ENCODE data around the gene IFNAR1. TPM values are rescaled to one million over a fixed set of nuclear protein-coding genes. Genes with fewer than 3 reads are reported as not detected.

IFNAR1 gene
- total and polyA plus RNA-seq, 2 donors from 2014 or later = 15.9 to 60.9 TPM

DNA sequence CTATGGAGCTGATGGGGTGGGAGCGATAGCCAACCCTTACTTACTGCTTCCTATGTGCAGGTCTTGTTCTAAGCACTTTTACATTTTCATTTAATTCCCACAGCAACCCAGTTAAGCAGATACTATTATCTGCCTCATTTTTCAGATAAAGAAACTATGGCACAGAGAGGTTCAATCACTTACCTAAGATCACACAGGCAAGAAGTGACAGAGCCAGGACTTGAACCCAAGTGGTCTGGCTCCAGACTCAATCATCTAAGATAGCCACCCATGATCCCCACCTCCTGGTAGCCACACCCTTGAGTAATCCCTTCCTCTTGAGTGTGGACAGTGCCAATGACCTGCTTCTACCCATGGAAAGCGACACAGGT lies 23.2 kb upstream of the IFNAR1 start:
- no peak overlapping the region for H3K9ac ChIP-seq (ENCODE audit: low read length in 3 of 3)
- no peak for FAIRE-seq

DNA sequence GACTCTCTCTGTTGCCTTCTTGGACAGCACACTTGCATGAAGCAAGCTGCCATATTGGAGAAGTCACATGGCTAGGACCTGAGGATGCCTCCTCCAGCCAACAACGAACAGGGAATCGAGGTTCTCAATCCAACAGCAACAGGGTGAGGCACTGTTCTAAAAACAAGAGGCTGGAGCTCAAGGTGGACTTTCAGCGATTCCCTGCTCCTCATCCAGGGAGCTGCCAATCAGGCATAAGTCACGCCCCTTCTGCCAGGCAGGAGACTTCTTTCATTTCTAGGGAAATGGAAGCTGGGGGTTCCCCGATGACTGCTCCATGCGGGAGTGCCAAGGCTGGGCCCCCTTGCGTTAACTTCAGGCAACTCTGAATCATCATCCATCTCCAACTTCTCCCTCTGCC lies 22.7 kb upstream of the IFNAR1 start:
- no peak for FAIRE-seq
- H3K27ac ChIP-seq (ENCODE audit: low read depth in 2 of 2, low read length in 2 of 2) = no peak overlapping the region
- TF ChIP-seq, protein P1, sequence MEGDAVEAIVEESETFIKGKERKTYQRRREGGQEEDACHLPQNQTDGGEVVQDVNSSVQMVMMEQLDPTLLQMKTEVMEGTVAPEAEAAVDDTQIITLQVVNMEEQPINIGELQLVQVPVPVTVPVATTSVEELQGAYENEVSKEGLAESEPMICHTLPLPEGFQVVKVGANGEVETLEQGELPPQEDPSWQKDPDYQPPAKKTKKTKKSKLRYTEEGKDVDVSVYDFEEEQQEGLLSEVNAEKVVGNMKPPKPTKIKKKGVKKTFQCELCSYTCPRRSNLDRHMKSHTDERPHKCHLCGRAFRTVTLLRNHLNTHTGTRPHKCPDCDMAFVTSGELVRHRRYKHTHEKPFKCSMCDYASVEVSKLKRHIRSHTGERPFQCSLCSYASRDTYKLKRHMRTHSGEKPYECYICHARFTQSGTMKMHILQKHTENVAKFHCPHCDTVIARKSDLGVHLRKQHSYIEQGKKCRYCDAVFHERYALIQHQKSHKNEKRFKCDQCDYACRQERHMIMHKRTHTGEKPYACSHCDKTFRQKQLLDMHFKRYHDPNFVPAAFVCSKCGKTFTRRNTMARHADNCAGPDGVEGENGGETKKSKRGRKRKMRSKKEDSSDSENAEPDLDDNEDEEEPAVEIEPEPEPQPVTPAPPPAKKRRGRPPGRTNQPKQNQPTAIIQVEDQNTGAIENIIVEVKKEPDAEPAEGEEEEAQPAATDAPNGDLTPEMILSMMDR (IDR thresholded peaks at IDR 0.05; ENCODE audit: borderline replicate concordance, extremely low read depth, insufficient read depth) = no peak
- no peak overlapping the region for H3K4me3 ChIP-seq (ENCODE audit: low read length in 3 of 3)
- H3K4me1 ChIP-seq (ENCODE audit: control insufficient read depth in 2 of 3, insufficient read depth in 2 of 3, low read depth in 1 of 3, low read length in 3 of 3) = peaks cover 7 to 9% (median 9%) of the 10 kb centered on the region in 3 donors
- H3K27me3 ChIP-seq (ENCODE audit: control insufficient read depth, insufficient read depth, low read length) = no peaks in the 10 kb centered on the region
- H3K9me3 ChIP-seq (ENCODE audit: control insufficient read depth in 2 of 3, insufficient read depth in 1 of 3, low read length in 3 of 3) = no peaks in the 10 kb centered on the region
- DNase-seq = no peak
- H3K36me3 ChIP-seq (ENCODE audit: control insufficient read depth in 2 of 3, insufficient read depth in 3 of 3, low read length in 3 of 3) = no peaks in the 10 kb centered on the region
- intact Hi-C loops (cut with DNase I) = no loop called here
- no peak overlapping the region for H3K9ac ChIP-seq (ENCODE audit: low read length in 3 of 3)

More for the DNA sequence above, 23.2 kb upstream of the IFNAR1 start:
- Histone ChIP-seq H3K4me1 (ENCODE audit: control insufficient read depth in 2 of 3, insufficient read depth in 2 of 3, low read depth in 1 of 3, low read length in 3 of 3) (peaks cover 7 to 9% (median 9%) of the 10 kb centered on the region in 3 donors), H3K36me3 (ENCODE audit: control insufficient read depth in 2 of 3, insufficient read depth in 3 of 3, low read length in 3 of 3) (no peaks in the 10 kb centered on the region), H3K4me3 (ENCODE audit: low read length in 3 of 3) (peak overlapping the region in 1 of 3 donors; percentile 12), H3K27me3 (ENCODE audit: control insufficient read depth, insufficient read depth, low read length) (no peaks in the 10 kb centered on the region), H3K27ac (ENCODE audit: low read depth in 2 of 2, low read length in 2 of 2) (peak overlapping the region in 1 of 2 donors; percentile 67), H3K9me3 (ENCODE audit: control insufficient read depth in 2 of 3, insufficient read depth in 1 of 3, low read length in 3 of 3) (no peaks in the 10 kb centered on the region)
- TF ChIP-seq, protein P1 (IDR thresholded peaks at IDR 0.05; ENCODE audit: borderline replicate concordance, extremely low read depth, insufficient read depth) = no peak
- no peak for DNase-seq
- intact Hi-C loops (cut with DNase I) = no loop called here

DNA sequence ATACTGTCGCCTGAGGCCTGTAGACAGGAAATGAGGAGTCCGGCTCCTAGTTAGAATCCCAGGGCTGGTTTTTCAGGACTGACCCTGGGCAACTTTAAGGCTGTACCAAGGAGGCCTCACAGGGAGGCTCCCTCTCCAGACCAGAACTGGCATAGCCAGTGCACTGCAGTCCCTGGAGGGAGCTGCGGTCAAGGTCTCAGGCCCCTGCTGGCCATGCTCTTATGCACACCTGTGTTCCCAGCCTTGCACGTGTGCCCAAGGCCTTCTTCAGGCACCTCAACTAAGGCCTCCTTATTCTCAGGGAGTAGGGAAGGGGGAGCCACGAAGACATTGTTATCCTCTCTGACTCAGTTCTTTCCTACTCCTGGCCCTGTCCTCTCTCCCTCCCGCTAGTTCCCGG lies 22.0 kb upstream of the IFNAR1 start:
- DNase-seq (no peak), FAIRE-seq (no peak)
- no peaks in the 10 kb centered on the region for H3K9me3 ChIP-seq (ENCODE audit: control insufficient read depth in 2 of 3, insufficient read depth in 1 of 3, low read length in 3 of 3)
- H3K4me3 ChIP-seq (ENCODE audit: low read length in 3 of 3) = no peak overlapping the region
- TF ChIP-seq, protein P1 (IDR thresholded peaks at IDR 0.05; ENCODE audit: borderline replicate concordance, extremely low read depth, insufficient read depth) = no peak
- H3K4me1 ChIP-seq (ENCODE audit: control insufficient read depth in 2 of 3, insufficient read depth in 2 of 3, low read depth in 1 of 3, low read length in 3 of 3) = peaks cover 7 to 9% (median 9%) of the 10 kb centered on the region in 3 donors
- H3K27me3 ChIP-seq (ENCODE audit: control insufficient read depth, insufficient read depth, low read length) = no peaks in the 10 kb centered on the region
- H3K36me3 ChIP-seq (ENCODE audit: control insufficient read depth in 2 of 3, insufficient read depth in 3 of 3, low read length in 3 of 3) = no peaks in the 10 kb centered on the region
- H3K9ac ChIP-seq (ENCODE audit: low read length in 3 of 3) = no peak overlapping the region
- no peak overlapping the region for H3K27ac ChIP-seq (ENCODE audit: low read depth in 2 of 2, low read length in 2 of 2)
- intact Hi-C loops (cut with DNase I) = no loop called here

DNA sequence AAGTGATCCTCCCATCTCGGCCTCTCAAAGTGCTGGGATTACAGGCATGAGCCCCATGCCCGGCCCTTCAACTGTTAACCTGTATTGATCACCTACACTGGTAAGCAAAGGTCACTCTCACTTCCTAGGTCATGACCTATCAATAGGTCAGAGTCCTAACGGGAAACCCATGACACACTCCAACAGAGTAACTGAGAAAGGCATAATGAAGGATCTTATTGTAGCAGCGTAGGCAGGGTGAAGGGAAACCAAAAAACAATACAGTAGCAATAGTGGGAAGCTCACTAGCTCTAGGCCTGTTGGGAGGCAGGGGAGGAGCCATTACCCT lies 19.5 kb upstream of the IFNAR1 start:
- Histone ChIP-seq H3K9ac (ENCODE audit: low read length in 3 of 3) (no peak overlapping the region), H3K36me3 (ENCODE audit: control insufficient read depth in 2 of 3, insufficient read depth in 3 of 3, low read length in 3 of 3) (no peaks in the 10 kb centered on the region), H3K27me3 (ENCODE audit: control insufficient read depth, insufficient read depth, low read length) (no peaks in the 10 kb centered on the region), H3K4me1 (ENCODE audit: control insufficient read depth in 2 of 3, insufficient read depth in 2 of 3, low read depth in 1 of 3, low read length in 3 of 3) (peaks cover 7 to 9% (median 9%) of the 10 kb centered on the region in 3 donors), H3K4me3 (ENCODE audit: low read length in 3 of 3) (no peak overlapping the region), H3K27ac (ENCODE audit: low read depth in 2 of 2, low read length in 2 of 2) (no peak overlapping the region), H3K9me3 (ENCODE audit: control insufficient read depth in 2 of 3, insufficient read depth in 1 of 3, low read length in 3 of 3) (no peaks in the 10 kb centered on the region)
- TF ChIP-seq, protein P1 (IDR thresholded peaks at IDR 0.05; ENCODE audit: borderline replicate concordance, extremely low read depth, insufficient read depth) = no peak
- FAIRE-seq (no peak), DNase-seq (no peak)
- intact Hi-C loops (cut with DNase I) = no loop called here
